AG09319 (cell line): ENCODE results near the gene ARL10.

Experiments used
- DNase-seq: peaks from one replicate; pipeline ENCODE4 v3.0.0-alpha.2; 2010; ENCODE audit warnings: low read depth; ENCODE audit errors: extremely low read depth
- CTCF ChIP-seq: IDR thresholded peaks from 2 replicates; pipeline ENCODE4 v1.5.1; 2011; ENCODE audit warnings: low read depth, mild to moderate bottlenecking, inconsistent platforms, low read length, moderate library complexity

Gene ARL10

GRCh38 chr5:176339304-176339703, 26.0 kb upstream of the ARL10 start:
- no peak for DNase-seq

GRCh38 chr5:176341325-176342157, 23.7 kb upstream of the ARL10 start:
- no peak for TF ChIP-seq CTCF
- DNase-seq = no peak

More at GRCh38 chr5:176339304-176339703, 26.0 kb upstream of the ARL10 start:
- no peak for TF ChIP-seq CTCF

- no peak for TF ChIP-seq CTCF
- no peak for DNase-seq
Observed at GRCh38 chr5:176342158-176342483, 23.2 kb upstream of the ARL10 start.

GRCh38 chr5:176342766-176343458, 22.4 kb upstream of the ARL10 start:
- DNase-seq = no peak

GRCh38 chr5:176350416-176350815, 14.9 kb upstream of the ARL10 start:
- no peak for DNase-seq
- TF ChIP-seq CTCF = no peak

More at GRCh38 chr5:176342766-176343458, 22.4 kb upstream of the ARL10 start:
- TF ChIP-seq CTCF = no peak

- TF ChIP-seq CTCF = no peak
- DNase-seq = no peak
Observed at GRCh38 chr5:176352116-176352878, 13.0 kb upstream of the ARL10 start.
